Measurements from ENCODE around the gene MAPK10.
"Not testable (repeated sequence)": the region's sequence is repeated elsewhere in the genome, so short reads cannot be mapped to it uniquely, and the experiment has no call there.

The MAPK10 gene

DNA sequence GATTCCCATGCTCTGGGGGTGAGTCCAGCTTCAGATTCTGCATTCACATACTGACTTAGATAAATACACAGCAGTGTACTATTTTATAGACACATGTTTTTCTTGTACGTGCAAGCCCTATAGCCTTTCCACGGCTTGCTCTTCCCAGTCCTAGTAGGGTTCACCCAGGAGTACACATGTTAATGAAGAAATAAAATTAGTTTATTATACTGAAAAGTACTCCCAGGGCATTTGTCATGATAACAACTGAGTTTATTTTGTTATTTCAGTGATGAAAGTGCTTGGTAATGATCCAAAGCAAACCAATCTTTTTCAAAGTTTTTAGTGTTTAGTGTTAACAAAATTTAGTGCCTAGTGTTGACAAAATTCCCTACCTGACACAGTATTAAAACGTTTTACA, 21.3 kb downstream of the MAPK10 start:
- Histone ChIP-seq H3K4me1 (ENCODE audit: control insufficient read depth, insufficient read depth, low read length) (no peaks in the 10 kb centered on the region), H3K4me3 (ENCODE audit: low read depth, low read length) (no peak overlapping the region), H3K9me3 (ENCODE audit: control insufficient read depth, insufficient read depth, low read length) (no peaks in the 10 kb centered on the region), H3K27me3 (ENCODE audit: control insufficient read depth, insufficient read depth, low read length) (no peaks in the 10 kb centered on the region), H3K9ac (ENCODE audit: low read depth, low read length) (no peak overlapping the region), H3K36me3 (ENCODE audit: control insufficient read depth, insufficient read depth, low read length) (no peaks in the 10 kb centered on the region)

DNA sequence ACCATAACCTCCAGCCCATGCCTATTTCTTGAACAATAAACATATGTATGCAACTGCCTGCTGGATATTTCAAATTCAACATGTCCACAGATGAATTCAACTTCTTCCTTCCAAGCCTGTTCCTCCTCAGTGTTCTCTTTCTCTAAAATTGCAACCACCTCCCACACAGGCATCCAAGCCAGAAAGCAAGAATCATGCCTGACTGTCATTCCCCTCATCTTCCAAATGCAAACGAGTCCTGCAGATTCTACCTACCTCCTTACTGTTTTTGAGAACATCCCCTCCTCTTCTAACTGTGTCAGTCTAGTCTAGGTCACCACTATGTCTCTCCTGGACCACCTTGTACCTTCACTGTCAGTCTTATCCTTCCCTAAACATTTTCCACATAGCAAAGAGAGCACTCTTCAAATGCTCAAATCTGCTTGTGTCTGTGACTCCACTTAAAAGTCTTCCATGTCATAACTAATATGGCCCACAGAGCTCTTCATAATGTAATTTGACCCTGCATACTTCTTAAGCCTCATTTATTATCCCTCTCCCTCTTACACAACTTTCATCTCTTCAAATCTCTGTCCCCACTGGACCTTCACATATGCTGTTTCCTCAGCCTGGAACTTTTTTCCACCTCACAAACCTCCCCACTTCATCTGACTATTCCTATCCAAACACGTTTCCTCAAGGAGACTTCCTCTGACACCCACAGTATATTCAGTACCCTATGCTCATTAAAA, 25.7 kb downstream of the MAPK10 start:
- Histone ChIP-seq H3K9me3 (ENCODE audit: control insufficient read depth, insufficient read depth, low read length) (no peaks in the 10 kb centered on the region), H3K4me1 (ENCODE audit: control insufficient read depth, insufficient read depth, low read length) (no peaks in the 10 kb centered on the region), H3K36me3 (ENCODE audit: control insufficient read depth, insufficient read depth, low read length) (no peaks in the 10 kb centered on the region), H3K9ac (ENCODE audit: low read depth, low read length) (no peak overlapping the region), H3K4me3 (ENCODE audit: low read depth, low read length) (no peak overlapping the region), H3K27me3 (ENCODE audit: control insufficient read depth, insufficient read depth, low read length) (no peaks in the 10 kb centered on the region)

DNA sequence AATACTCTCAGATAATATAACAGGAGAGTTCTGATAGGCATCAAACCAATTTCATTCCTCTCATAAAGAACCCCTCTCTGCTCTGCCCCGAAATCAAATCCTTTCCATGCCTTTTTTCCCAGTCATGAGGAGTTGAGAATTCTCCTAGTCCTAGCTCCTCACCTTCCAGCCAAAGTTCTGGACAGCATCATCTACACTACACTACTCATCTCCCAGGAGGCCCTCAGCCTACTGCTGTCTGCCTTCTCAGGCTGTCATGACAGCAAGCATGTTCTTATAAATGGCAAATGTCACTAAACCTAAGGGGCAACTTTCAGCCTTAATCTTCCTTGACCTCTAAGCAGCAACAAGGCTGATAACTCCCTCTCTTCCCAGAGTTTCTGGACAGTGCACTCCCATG, 26.6 kb downstream of the MAPK10 start:
- no peak overlapping the region for H3K4me3 ChIP-seq (ENCODE audit: low read depth, low read length)
- no peak overlapping the region for H3K9ac ChIP-seq (ENCODE audit: low read depth, low read length)
- H3K9me3 ChIP-seq (ENCODE audit: control insufficient read depth, insufficient read depth, low read length): no peaks in the 10 kb centered on the region
- H3K27me3 ChIP-seq (ENCODE audit: control insufficient read depth, insufficient read depth, low read length): no peaks in the 10 kb centered on the region
- no peaks in the 10 kb centered on the region for H3K36me3 ChIP-seq (ENCODE audit: control insufficient read depth, insufficient read depth, low read length)
- no peaks in the 10 kb centered on the region for H3K4me1 ChIP-seq (ENCODE audit: control insufficient read depth, insufficient read depth, low read length)

DNA sequence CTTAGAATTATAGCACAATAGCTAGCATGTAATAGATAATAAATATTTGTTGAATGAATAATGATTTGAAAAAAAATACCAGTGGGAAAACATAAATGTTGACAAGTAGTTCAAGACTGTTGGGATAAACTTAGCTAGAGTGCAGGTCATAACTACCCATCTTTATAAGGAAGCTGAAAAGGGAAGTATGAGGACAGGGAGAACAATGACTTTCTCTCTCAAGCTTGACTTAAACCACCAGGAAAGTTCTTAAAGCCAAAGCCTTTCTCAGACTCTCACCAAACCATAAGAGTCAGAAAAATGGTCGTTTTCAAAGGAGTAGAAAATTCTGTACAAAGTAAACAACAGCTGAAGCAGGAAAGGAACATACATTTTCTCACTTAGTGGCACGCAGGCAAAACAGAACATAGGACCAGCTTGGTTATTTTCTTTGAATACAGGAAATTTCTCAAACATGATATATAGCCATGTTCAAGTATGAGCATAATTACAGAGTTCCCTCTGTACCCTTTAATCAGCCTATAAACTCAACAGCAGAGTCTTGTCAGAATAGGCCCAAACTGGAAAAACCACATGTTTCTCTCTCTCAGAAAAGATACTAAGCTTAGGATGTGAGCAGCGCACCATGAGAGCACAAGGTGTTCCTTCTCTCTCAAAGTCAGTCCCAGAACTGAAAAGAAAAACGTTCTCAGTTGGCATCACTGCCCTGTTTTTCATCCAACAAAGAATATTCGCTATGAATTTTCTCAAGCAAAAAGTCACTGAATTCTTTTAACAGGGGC, 28.7 kb downstream of the MAPK10 start:
- Histone ChIP-seq H3K9ac (ENCODE audit: low read depth, low read length) (no peak overlapping the region), H3K9me3 (ENCODE audit: control insufficient read depth, insufficient read depth, low read length) (no peaks in the 10 kb centered on the region), H3K4me3 (ENCODE audit: low read depth, low read length) (no peak overlapping the region), H3K27me3 (ENCODE audit: control insufficient read depth, insufficient read depth, low read length) (no peaks in the 10 kb centered on the region), H3K36me3 (ENCODE audit: control insufficient read depth, insufficient read depth, low read length) (no peaks in the 10 kb centered on the region), H3K4me1 (ENCODE audit: control insufficient read depth, insufficient read depth, low read length) (no peaks in the 10 kb centered on the region)

DNA sequence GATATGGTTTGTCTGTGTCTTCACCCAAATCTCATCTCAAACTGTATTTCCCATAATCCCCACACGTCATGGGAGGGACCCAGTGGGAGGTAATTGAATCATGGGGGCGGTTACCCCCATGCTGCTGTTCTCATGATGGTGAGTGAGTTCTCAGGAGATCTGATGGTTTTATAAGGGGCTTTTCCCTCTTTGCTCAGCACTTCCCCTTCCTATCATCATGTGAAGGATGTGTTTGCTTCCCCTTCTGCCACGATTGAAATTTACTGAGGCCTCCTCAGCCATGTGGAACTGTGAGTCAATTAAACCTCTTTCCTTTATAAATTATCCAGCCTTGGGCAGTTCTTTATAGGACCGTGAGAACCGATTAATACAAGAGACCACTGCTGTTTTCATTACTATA, 29.4 kb downstream of the MAPK10 start:
- H3K36me3 ChIP-seq (ENCODE audit: control insufficient read depth, insufficient read depth, low read length); H3K9me3 ChIP-seq (ENCODE audit: control insufficient read depth, insufficient read depth, low read length); H3K4me3 ChIP-seq (ENCODE audit: low read depth, low read length); H3K9ac ChIP-seq (ENCODE audit: low read depth, low read length); H3K27me3 ChIP-seq (ENCODE audit: control insufficient read depth, insufficient read depth, low read length); H3K4me1 ChIP-seq (ENCODE audit: control insufficient read depth, insufficient read depth, low read length): not testable (repeated sequence)

DNA sequence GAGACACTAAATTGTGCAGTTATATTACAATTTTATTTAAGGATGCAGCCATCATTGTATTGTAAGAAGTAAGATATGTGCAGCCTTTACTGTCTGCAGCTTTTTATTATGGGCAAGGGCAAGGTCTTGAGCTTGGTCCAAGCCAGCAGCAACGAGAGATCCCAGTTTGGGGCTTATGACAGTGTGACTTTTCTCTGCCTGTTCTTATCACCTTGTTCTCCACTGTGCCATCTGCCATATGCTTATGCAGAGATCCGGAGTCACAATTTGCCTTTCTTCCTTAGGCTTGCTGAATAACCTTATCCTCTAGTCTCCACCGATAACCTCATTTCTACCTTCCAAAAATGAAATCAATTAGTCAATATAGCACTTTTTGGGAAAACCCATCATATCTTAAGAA, 30.4 kb downstream of the MAPK10 start:
- Histone ChIP-seq H3K36me3 (ENCODE audit: control insufficient read depth, insufficient read depth, low read length) (no peaks in the 10 kb centered on the region), H3K9me3 (ENCODE audit: control insufficient read depth, insufficient read depth, low read length) (no peaks in the 10 kb centered on the region), H3K4me3 (ENCODE audit: low read depth, low read length) (no peak overlapping the region), H3K4me1 (ENCODE audit: control insufficient read depth, insufficient read depth, low read length) (no peaks in the 10 kb centered on the region), H3K27me3 (ENCODE audit: control insufficient read depth, insufficient read depth, low read length) (no peaks in the 10 kb centered on the region), H3K9ac (ENCODE audit: low read depth, low read length) (no peak overlapping the region)

DNA sequence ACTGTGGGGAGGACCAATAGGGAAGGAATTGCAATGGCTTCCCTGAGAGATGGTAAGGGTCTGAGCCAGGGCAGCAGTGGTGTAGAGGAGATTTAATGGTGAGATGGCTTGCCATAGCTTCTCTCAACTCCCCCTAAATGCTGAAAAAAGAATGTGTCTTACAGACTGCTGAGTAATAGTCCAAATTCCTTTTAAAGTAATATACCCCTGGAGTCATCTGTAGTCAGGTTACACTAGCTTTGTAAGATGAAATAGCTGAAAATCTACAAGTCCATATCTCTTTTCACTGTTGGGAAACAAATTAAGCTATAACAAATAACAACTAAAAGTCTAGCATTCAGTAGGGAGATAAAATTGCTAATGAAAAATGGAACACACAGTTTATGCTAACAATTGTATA, 33.5 kb downstream of the MAPK10 start:
- Histone ChIP-seq H3K27me3 (ENCODE audit: control insufficient read depth, insufficient read depth, low read length) (no peaks in the 10 kb centered on the region), H3K36me3 (ENCODE audit: control insufficient read depth, insufficient read depth, low read length) (no peaks in the 10 kb centered on the region), H3K4me3 (ENCODE audit: low read depth, low read length) (no peak overlapping the region), H3K9me3 (ENCODE audit: control insufficient read depth, insufficient read depth, low read length) (no peaks in the 10 kb centered on the region), H3K4me1 (ENCODE audit: control insufficient read depth, insufficient read depth, low read length) (peaks cover 4% of the 10 kb centered on the region), H3K9ac (ENCODE audit: low read depth, low read length) (no peak overlapping the region)

DNA sequence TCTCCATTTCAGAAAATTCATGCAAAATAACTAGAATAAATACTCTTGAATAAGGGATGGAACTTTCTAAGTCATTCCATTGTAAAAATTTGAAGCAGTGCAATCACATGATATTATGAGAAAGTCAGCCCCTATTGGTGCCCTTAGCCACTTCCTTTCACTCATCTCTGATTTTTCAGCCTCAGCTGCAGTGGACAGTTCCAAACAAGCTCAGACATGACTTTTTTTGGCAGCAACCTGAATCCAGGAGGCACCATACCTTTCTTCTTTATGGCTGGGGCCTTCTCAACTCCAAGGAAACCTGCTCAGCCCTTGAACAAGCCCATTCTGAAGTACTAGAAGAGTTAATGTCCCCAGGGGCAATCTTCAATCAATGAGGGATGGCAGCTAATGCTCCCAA, 40.5 kb downstream of the MAPK10 start:
- Histone ChIP-seq H3K27me3 (ENCODE audit: control insufficient read depth, insufficient read depth, low read length) (no peaks in the 10 kb centered on the region), H3K9me3 (ENCODE audit: control insufficient read depth, insufficient read depth, low read length) (no peaks in the 10 kb centered on the region), H3K36me3 (ENCODE audit: control insufficient read depth, insufficient read depth, low read length) (no peaks in the 10 kb centered on the region), H3K4me1 (ENCODE audit: control insufficient read depth, insufficient read depth, low read length) (peaks cover 4% of the 10 kb centered on the region), H3K9ac (ENCODE audit: low read depth, low read length) (no peak overlapping the region), H3K4me3 (ENCODE audit: low read depth, low read length) (no peak overlapping the region)

- no peaks in the 10 kb centered on the region for H3K36me3 ChIP-seq (ENCODE audit: control insufficient read depth, insufficient read depth, low read length)
- no peak overlapping the region for H3K4me3 ChIP-seq (ENCODE audit: low read depth, low read length)
- H3K27me3 ChIP-seq (ENCODE audit: control insufficient read depth, insufficient read depth, low read length): no peaks in the 10 kb centered on the region
- no peaks in the 10 kb centered on the region for H3K4me1 ChIP-seq (ENCODE audit: control insufficient read depth, insufficient read depth, low read length)
- no peaks in the 10 kb centered on the region for H3K9me3 ChIP-seq (ENCODE audit: control insufficient read depth, insufficient read depth, low read length)
- H3K9ac ChIP-seq (ENCODE audit: low read depth, low read length): no peak overlapping the region
Observed at GRCh38 chr4:86315579-86315978, 44.3 kb downstream of the MAPK10 start.

GRCh38 chr4:86313656-86314055, 46.2 kb downstream of the MAPK10 start:
- Histone ChIP-seq H3K4me1 (ENCODE audit: control insufficient read depth, insufficient read depth, low read length) (no peaks in the 10 kb centered on the region), H3K27me3 (ENCODE audit: control insufficient read depth, insufficient read depth, low read length) (no peaks in the 10 kb centered on the region), H3K36me3 (ENCODE audit: control insufficient read depth, insufficient read depth, low read length) (no peaks in the 10 kb centered on the region), H3K4me3 (ENCODE audit: low read depth, low read length) (no peak overlapping the region), H3K9me3 (ENCODE audit: control insufficient read depth, insufficient read depth, low read length) (no peaks in the 10 kb centered on the region), H3K9ac (ENCODE audit: low read depth, low read length) (no peak overlapping the region)

DNA sequence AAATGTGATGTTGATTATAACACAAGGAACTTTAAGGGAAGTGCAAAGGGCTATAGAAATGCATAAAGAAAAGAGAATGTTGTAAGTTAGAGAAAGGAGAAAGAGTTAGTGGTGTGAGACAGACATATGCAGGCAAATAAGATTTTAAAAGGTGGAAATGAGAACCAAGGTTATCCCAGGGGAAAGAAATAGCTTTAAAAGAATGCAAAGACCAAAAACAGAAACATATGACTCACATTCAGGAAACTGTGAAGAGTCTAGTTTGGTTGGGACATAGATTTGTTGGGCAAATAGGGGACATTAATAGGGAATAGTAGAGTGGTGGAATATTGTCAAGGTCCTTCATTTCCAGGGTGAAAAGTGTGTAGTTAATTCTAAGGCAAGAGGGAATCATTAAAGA, 52.4 kb downstream of the MAPK10 start:
- Histone ChIP-seq H3K9ac (ENCODE audit: low read depth, low read length) (no peak overlapping the region), H3K4me3 (ENCODE audit: low read depth, low read length) (no peak overlapping the region), H3K36me3 (ENCODE audit: control insufficient read depth, insufficient read depth, low read length) (no peaks in the 10 kb centered on the region), H3K9me3 (ENCODE audit: control insufficient read depth, insufficient read depth, low read length) (no peaks in the 10 kb centered on the region), H3K4me1 (ENCODE audit: control insufficient read depth, insufficient read depth, low read length) (no peaks in the 10 kb centered on the region), H3K27me3 (ENCODE audit: control insufficient read depth, insufficient read depth, low read length) (no peaks in the 10 kb centered on the region)

- no peaks in the 10 kb centered on the region for H3K9me3 ChIP-seq (ENCODE audit: control insufficient read depth, insufficient read depth, low read length)
- no peak overlapping the region for H3K9ac ChIP-seq (ENCODE audit: low read depth, low read length)
- H3K36me3 ChIP-seq (ENCODE audit: control insufficient read depth, insufficient read depth, low read length): no peaks in the 10 kb centered on the region
- no peaks in the 10 kb centered on the region for H3K27me3 ChIP-seq (ENCODE audit: control insufficient read depth, insufficient read depth, low read length)
- no peaks in the 10 kb centered on the region for H3K4me1 ChIP-seq (ENCODE audit: control insufficient read depth, insufficient read depth, low read length)
- no peak overlapping the region for H3K4me3 ChIP-seq (ENCODE audit: low read depth, low read length)
Observed at GRCh38 chr4:86306816-86307215, 53.0 kb downstream of the MAPK10 start.
